ENCODE measurements around the gene OR4L1. TPM values are rescaled to one million over a fixed set of nuclear protein-coding genes. Genes with fewer than 3 reads are reported as not detected.

Gene OR4L1
- total RNA-seq, result not detected

GRCh38 chr14:20059745-20060144 is at the start of gene OR4L1:
TSS of gene OR4L1 (plus strand) at chr14:20060045. CDS start at chr14:20060045, 0 bp downstream.
- Histone ChIP-seq H3K36me3 (no peaks in the 10 kb centered on the region), H3K4me3 (no peak within 1 kb of the TSS), H3K4me1 (no peaks in the 10 kb centered on the region), H3K9me3 (no peaks in the 10 kb centered on the region), H3K27ac (no peak within 1 kb of the TSS), H3K27me3 (no peaks in the 10 kb centered on the region)
- TF ChIP-seq POLR2A (IDR thresholded peaks at IDR 0.05) (no peak), CTCF (IDR thresholded peaks at IDR 0.05 in 4 of 5, conservative IDR thresholded peaks at IDR 0.05 in 1 of 5) (no peak)
- ATAC-seq (no peak), DNase-seq (no peak)
- intact Hi-C loops (cut with DNase I; ENCODE audit: low total_unique reads), result no loop called here
- in situ Hi-C loops (cut with MboI; ENCODE audit: low sequenced_read_pairs in 4 of 4), result no loop called here

- H3K4me1 ChIP-seq, result no peaks in the 10 kb centered on the region
- DNase-seq (no peak), ATAC-seq (no peak)
- no peaks in the 10 kb centered on the region for H3K36me3 ChIP-seq
- no peaks in the 10 kb centered on the region for H3K9me3 ChIP-seq
- TF ChIP-seq CTCF (IDR thresholded peaks at IDR 0.05 in 4 of 5, conservative IDR thresholded peaks at IDR 0.05 in 1 of 5) (no peak), POLR2A (IDR thresholded peaks at IDR 0.05) (no peak)
- no peaks in the 10 kb centered on the region for H3K27me3 ChIP-seq
- intact Hi-C loops (cut with DNase I; ENCODE audit: low total_unique reads) (no loop called here), in situ Hi-C loops (cut with MboI; ENCODE audit: low sequenced_read_pairs in 4 of 4) (no loop called here)
- no peak within 1 kb of the TSS for H3K27ac ChIP-seq
- H3K4me3 ChIP-seq, result no peak within 1 kb of the TSS
These were observed 40.5 kb upstream of the OR4L1 start, which contains the start of gene OR4K14 for GRCh38 chr14:20019257-20019865. TSS of gene OR4K14 (minus strand) at chr14:20019307. CDS start at chr14:20015193, 4,114 bp downstream.

- DNase-seq (no peak), ATAC-seq (no peak)
- in situ Hi-C loops (cut with MboI; ENCODE audit: low sequenced_read_pairs in 4 of 4), result no loop called here
- no peak overlapping the region for H3K27ac ChIP-seq
- TF ChIP-seq POLR2A (IDR thresholded peaks at IDR 0.05) (no peak), CTCF (IDR thresholded peaks at IDR 0.05 in 4 of 5, conservative IDR thresholded peaks at IDR 0.05 in 1 of 5) (no peak)
- no peaks in the 10 kb centered on the region for H3K4me1 ChIP-seq
- intact Hi-C loops (cut with DNase I; ENCODE audit: low total_unique reads), result no loop called here
- H3K4me3 ChIP-seq, result no peak overlapping the region
- H3K9me3 ChIP-seq, result no peaks in the 10 kb centered on the region
- no peaks in the 10 kb centered on the region for H3K27me3 ChIP-seq
- no peaks in the 10 kb centered on the region for H3K36me3 ChIP-seq
These were observed 28.8 kb upstream of the OR4L1 start for GRCh38 chr14:20031058-20031457.

- intact Hi-C loops (cut with DNase I; ENCODE audit: low total_unique reads), result no loop called here
- in situ Hi-C loops (cut with MboI; ENCODE audit: low sequenced_read_pairs in 4 of 4), result no loop called here
- Histone ChIP-seq H3K27me3 (no peaks in the 10 kb centered on the region), H3K4me1 (no peaks in the 10 kb centered on the region), H3K27ac (no peak overlapping the region), H3K4me3 (no peak overlapping the region), H3K9me3 (no peaks in the 10 kb centered on the region), H3K36me3 (no peaks in the 10 kb centered on the region)
- TF ChIP-seq POLR2A (IDR thresholded peaks at IDR 0.05), result no peak
- no peak for TF ChIP-seq CTCF (IDR thresholded peaks at IDR 0.05 in 4 of 5, conservative IDR thresholded peaks at IDR 0.05 in 1 of 5)
- DNase-seq (no peak), ATAC-seq (no peak)
These were observed 24.4 kb upstream of the OR4L1 start for GRCh38 chr14:20035449-20035848.

- Histone ChIP-seq H3K27me3 (no peaks in the 10 kb centered on the region), H3K27ac (no peak within 1 kb of the TSS), H3K9me3 (no peaks in the 10 kb centered on the region), H3K4me3 (no peak within 1 kb of the TSS), H3K4me1 (no peaks in the 10 kb centered on the region), H3K36me3 (no peaks in the 10 kb centered on the region)
- ATAC-seq (no peak), DNase-seq (no peak)
- TF ChIP-seq CTCF (IDR thresholded peaks at IDR 0.05 in 4 of 5, conservative IDR thresholded peaks at IDR 0.05 in 1 of 5) (no peak), POLR2A (IDR thresholded peaks at IDR 0.05) (no peak)
- in situ Hi-C loops (cut with MboI; ENCODE audit: low sequenced_read_pairs in 4 of 4) (no loop called here), intact Hi-C loops (cut with DNase I; ENCODE audit: low total_unique reads) (no loop called here)
These were observed 23.9 kb upstream of the OR4L1 start, which contains the start of gene OR4K13 for GRCh38 chr14:20035938-20036337. TSS of gene OR4K13 (minus strand) at chr14:20036038. CDS start at chr14:20034758, 1,280 bp downstream.
